Gastrocnemius medialis (tissue), 4 donors: ENCODE data around the gene RNU5B-1. TPM values are rescaled to one million over a fixed set of nuclear protein-coding genes. Genes with fewer than 3 reads are reported as not detected.

Experiments used
- ATAC-seq, 2 donors: fragments of 150-250 bp; one replicate each; pipeline ENCODE4 v1.9.1; 2016
- DNase-seq, 2 donors: peaks; one replicate each; pipeline ENCODE4 v3.0.0-alpha.2; 2019
- H3K27ac ChIP-seq, 4 donors: fragments of 200-600 bp; sonication (generic); 1 replicate in 1 of 4; 2 replicates in 3 of 4; pipeline ENCODE4 v1.5.1; 2016 to 2018; ENCODE audit warnings: mild to moderate bottlenecking in 2 of 4, moderate library complexity in 1 of 4
- H3K27me3 ChIP-seq, 3 donors: fragments of 200-600 bp; sonication (generic) in 2 of 3; 1 replicate in 1 of 3; 2 replicates in 2 of 3; pipeline versions ENCODE4 v1.5.1 to v1.6.0; 2016 to 2019; ENCODE audit warnings: mild to moderate bottlenecking in 1 of 3, moderate library complexity in 1 of 3
- H3K36me3 ChIP-seq, 2 donors: fragments of 200-600 bp; sonication (generic) in 1 of 2; one replicate each; pipeline ENCODE4 v1.5.1; 2017 to 2018
- H3K4me1 ChIP-seq, 2 donors: fragments of 200-600 bp; sonication (generic) in 1 of 2; one replicate each; pipeline ENCODE4 v1.5.1; 2016 to 2017; ENCODE audit warnings: mild to moderate bottlenecking in 2 of 2
- H3K4me3 ChIP-seq, 4 donors: fragments of 200-600 bp; sonication (generic) in 3 of 4; 1 replicate in 1 of 4; 2 replicates in 3 of 4; pipeline ENCODE4 v1.5.1; 2016 to 2019; ENCODE audit warnings: mild to moderate bottlenecking in 2 of 4
- H3K9me3 ChIP-seq, 3 donors: fragments of 200-600 bp; sonication (generic) in 2 of 3; 1 replicate in 1 of 3; 2 replicates in 2 of 3; pipeline ENCODE4 v1.5.1; 2016 to 2019
- POLR2A ChIP-seq, 2 donors: fragments of 450-650 bp; IDR thresholded peaks; one replicate each; pipeline ENCODE4 v1.6.1; 2017; ENCODE audit warnings: antibody characterized with exemption in 2 of 2, mild to moderate bottlenecking in 2 of 2, moderate library complexity in 2 of 2
- in situ Hi-C, 4 donors: fragments of 200-750 bp; cut with MboI; loops; one replicate each; pipeline versions ENCODE4 v1.15.0 to v1.8.0; 2017; ENCODE audit warnings: low sequenced_read_pairs in 4 of 4
- intact Hi-C: fragments of 100-400 bp; cut with DNase I; formaldehyde crosslinking; loops from one replicate; pipeline ENCODE4 v1.15.1; 2023; ENCODE audit warnings: low total_unique reads
- total RNA-seq, 4 donors: library from RNA; depleted of rRNA; stranded (reverse); fragments of >200 nt; gene quantifications; one replicate each; pipeline versions ENCODE4 v1.1.0 to v1.2.3, GENCODE V29; 2016
- TF ChIP-seq, protein P1 (sequence below), 5 experiments: fragments of 450-650 bp in 3 of 5; fragments of 200-600 bp in 2 of 5; sonication (generic) in 2 of 5; IDR thresholded peaks in 4 of 5; conservative IDR thresholded peaks in 1 of 5; 1 replicate in 4 of 5; 2 replicates in 1 of 5; pipeline ENCODE4 v1.5.1; 2016 to 2019; ENCODE audit warnings: antibody characterized with exemption in 5 of 5, mild to moderate bottlenecking in 3 of 5, moderate library complexity in 3 of 5

RNU5B-1 gene
- total RNA-seq, 4 donors from 2014 or later = not detected

- Histone ChIP-seq H3K27me3 (no peaks in the 10 kb centered on the region), H3K9me3 (no peaks in the 10 kb centered on the region), H3K27ac (peak overlapping the region; percentile 87 to 95 (median 91)), H3K36me3 (no peaks in the 10 kb centered on the region), H3K4me1 (peaks cover 5 to 7% of the 10 kb centered on the region in 2 donors), H3K4me3 (peak overlapping the region; percentile 64 to 70 (median 67))
- DNase-seq (peak; percentile 38 to 55), ATAC-seq (peak; percentile 64 to 78)
- intact Hi-C loops = loop anchor here (1.0 to 10.0 kb wide), 3 partner anchors 17 to 311 kb away; partner anchors contain the start of genes CLPX and INTS14
- in situ Hi-C loops = no loop called here
- TF ChIP-seq, protein P1, sequence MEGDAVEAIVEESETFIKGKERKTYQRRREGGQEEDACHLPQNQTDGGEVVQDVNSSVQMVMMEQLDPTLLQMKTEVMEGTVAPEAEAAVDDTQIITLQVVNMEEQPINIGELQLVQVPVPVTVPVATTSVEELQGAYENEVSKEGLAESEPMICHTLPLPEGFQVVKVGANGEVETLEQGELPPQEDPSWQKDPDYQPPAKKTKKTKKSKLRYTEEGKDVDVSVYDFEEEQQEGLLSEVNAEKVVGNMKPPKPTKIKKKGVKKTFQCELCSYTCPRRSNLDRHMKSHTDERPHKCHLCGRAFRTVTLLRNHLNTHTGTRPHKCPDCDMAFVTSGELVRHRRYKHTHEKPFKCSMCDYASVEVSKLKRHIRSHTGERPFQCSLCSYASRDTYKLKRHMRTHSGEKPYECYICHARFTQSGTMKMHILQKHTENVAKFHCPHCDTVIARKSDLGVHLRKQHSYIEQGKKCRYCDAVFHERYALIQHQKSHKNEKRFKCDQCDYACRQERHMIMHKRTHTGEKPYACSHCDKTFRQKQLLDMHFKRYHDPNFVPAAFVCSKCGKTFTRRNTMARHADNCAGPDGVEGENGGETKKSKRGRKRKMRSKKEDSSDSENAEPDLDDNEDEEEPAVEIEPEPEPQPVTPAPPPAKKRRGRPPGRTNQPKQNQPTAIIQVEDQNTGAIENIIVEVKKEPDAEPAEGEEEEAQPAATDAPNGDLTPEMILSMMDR (IDR thresholded peaks at IDR 0.05 in 4 of 5, conservative IDR thresholded peaks at IDR 0.05 in 1 of 5) = no peak
- no peak for TF ChIP-seq POLR2A (IDR thresholded peaks at IDR 0.05)
Measured at GRCh38 chr15:65303687-65304380, 643 bp upstream of the RNU5B-1 start.

GRCh38 chr15:65305150-65305758 is 777 bp downstream of the RNU5B-1 start:
- H3K4me3 ChIP-seq = peak overlapping the region; percentile 64 to 70 (median 67)
- no peaks in the 10 kb centered on the region for H3K27me3 ChIP-seq
- H3K27ac ChIP-seq = peak overlapping the region; percentile 87 to 95 (median 91)
- peaks cover 11 to 13% of the 10 kb centered on the region in 2 donors for H3K4me1 ChIP-seq
- DNase-seq (no peak), ATAC-seq (peak; percentile 3 to 7)
- no peaks in the 10 kb centered on the region for H3K9me3 ChIP-seq
- TF ChIP-seq POLR2A (IDR thresholded peaks at IDR 0.05) = no peak
- TF ChIP-seq, protein P1 (IDR thresholded peaks at IDR 0.05 in 4 of 5, conservative IDR thresholded peaks at IDR 0.05 in 1 of 5) = no peak
- in situ Hi-C loops = no loop called here
- no peaks in the 10 kb centered on the region for H3K36me3 ChIP-seq
- intact Hi-C loops = loop anchor here (2.0 to 10.0 kb wide), 2 partner anchors 120 to 310 kb away; partner anchors contain the start of genes CLPX and INTS14

GRCh38 chr15:65305776-65306175 is 1.3 kb downstream of the RNU5B-1 start:
- ATAC-seq (no peak), DNase-seq (no peak)
- Histone ChIP-seq H3K9me3 (no peaks in the 10 kb centered on the region), H3K4me1 (peaks cover 11 to 13% of the 10 kb centered on the region in 2 donors), H3K36me3 (no peaks in the 10 kb centered on the region), H3K4me3 (no peak overlapping the region), H3K27me3 (no peaks in the 10 kb centered on the region), H3K27ac (peak overlapping the region in 3 of 4 donors; percentile 87 to 93 (median 89))
- TF ChIP-seq, protein P1 (IDR thresholded peaks at IDR 0.05 in 4 of 5, conservative IDR thresholded peaks at IDR 0.05 in 1 of 5) = no peak
- no peak for TF ChIP-seq POLR2A (IDR thresholded peaks at IDR 0.05)
- in situ Hi-C loops = no loop called here
- intact Hi-C loops = loop anchor here (2.0 to 10.0 kb wide), 2 partner anchors 121 to 309 kb away; partner anchors contain the start of genes CLPX and INTS14

DNA sequence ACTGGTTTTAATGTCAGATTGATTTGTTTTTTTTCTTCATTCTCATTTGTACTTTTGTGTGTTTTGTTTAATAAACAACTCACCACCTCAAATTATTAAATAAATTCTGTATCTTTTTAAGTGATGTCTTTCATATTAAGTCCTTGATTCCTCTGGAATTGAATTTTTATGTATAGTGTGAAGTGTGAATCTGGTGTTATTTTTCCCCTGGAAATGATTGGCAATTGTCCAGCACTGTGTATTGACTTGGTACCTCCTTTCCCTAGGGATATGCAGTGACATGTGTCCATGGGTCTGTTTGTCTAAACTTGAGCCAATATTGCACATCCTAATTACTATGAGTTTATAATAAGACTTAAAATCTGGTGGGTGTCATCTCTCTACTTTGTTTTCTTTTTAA is 2.1 kb downstream of the RNU5B-1 start:
- in situ Hi-C loops = no loop called here
- intact Hi-C loops = loop anchor here (10.0 kb wide), 1 partner anchor 308 kb away; the partner anchor contains the start of gene INTS14
- TF ChIP-seq, protein P1 (IDR thresholded peaks at IDR 0.05 in 4 of 5, conservative IDR thresholded peaks at IDR 0.05 in 1 of 5) = no peak
- TF ChIP-seq POLR2A (IDR thresholded peaks at IDR 0.05) = no peak
- Histone ChIP-seq H3K27me3 (no peaks in the 10 kb centered on the region), H3K36me3 (no peaks in the 10 kb centered on the region), H3K9me3 (no peaks in the 10 kb centered on the region), H3K4me3 (no peak overlapping the region), H3K27ac (no peak overlapping the region), H3K4me1 (peaks cover 11 to 13% of the 10 kb centered on the region in 2 donors)
- DNase-seq (no peak), ATAC-seq (no peak)
